Motor neuron (in vitro differentiated cells): ENCODE results near the gene FUCA2. TPM values are rescaled to one million over a fixed set of nuclear protein-coding genes. Genes with fewer than 3 reads are reported as not detected.

ENCODE experiments used
- total RNA-seq, 8 experiments: library from RNA; unstranded; fragments of 300-600 nt; gene quantifications; 2 replicates each; pipeline versions ENCODE4 v1.2.3 to v1.2.4, GENCODE V29; 2022

FUCA2 gene
- total RNA-seq, 8 experiments from 2014 or later = 21.6 to 125 (median 30.8) TPM

Other genes starting within 250 kb of the FUCA2 start
- 10 to 100 TPM in 3 of 8 experiments, 1 to 10 TPM in 5; 3.8 to 18.8 (median 6.2) TPM for gene ADAT2, start 61.0 kb downstream of the FUCA2 start, total RNA-seq
- gene PEX3, start 60.9 kb downstream of the FUCA2 start, total RNA-seq = 10 to 100 TPM; 11.0 to 33.5 (median 20.7) TPM
- gene PHACTR2, start 166.2 kb upstream of the FUCA2 start, total RNA-seq = 10 to 100 TPM in 4 of 8 experiments, 1 to 10 TPM in 4; 1.5 to 38.0 (median 10.3) TPM